ENCODE results near the gene EYS. TPM values are rescaled to one million over a fixed set of nuclear protein-coding genes. Genes with fewer than 3 reads are reported as not detected.

EYS gene
- polyA plus RNA-seq, 1 of the 3 experiments (the other 2 are of a cell fraction) = 0.05 TPM

GRCh38 chr6:65546894-65547293 lies 160.1 kb downstream of the EYS start:
- H2AFZ ChIP-seq (ENCODE audit: low read depth) = no peak overlapping the region
- no peak overlapping the region for H3K4me3 ChIP-seq (ENCODE audit: low read depth in 2 of 2, low read length in 1 of 2)
- TF ChIP-seq SMC3 (IDR thresholded peaks at IDR 0.05; ENCODE audit: low read depth, low read length) = no peak
- no peak for TF ChIP-seq REST (IDR thresholded peaks at IDR 0.05; ENCODE audit: low read depth, low read length)
- no peak for TF ChIP-seq JUND (IDR thresholded peaks at IDR 0.05)
- TF ChIP-seq RFX5 (IDR thresholded peaks at IDR 0.05; ENCODE audit: low read length) = no peak
- TF ChIP-seq YY1 (IDR thresholded peaks at IDR 0.05; ENCODE audit: low read depth) = no peak
- no peak for TF ChIP-seq GABPA (IDR thresholded peaks at IDR 0.05; ENCODE audit: low read depth)
- TF ChIP-seq SIN3A (IDR thresholded peaks at IDR 0.05; ENCODE audit: borderline replicate concordance, low read depth, low read length) = no peak
- TF ChIP-seq RXRA (IDR thresholded peaks at IDR 0.05; ENCODE audit: borderline replicate concordance, low read depth) = no peak
- TF ChIP-seq TEAD4 (IDR thresholded peaks at IDR 0.05; ENCODE audit: borderline replicate concordance, insufficient read depth) = no peak
- TF ChIP-seq RCOR1 (IDR thresholded peaks at IDR 0.05; ENCODE audit: low read length) = no peak
- no peak for TF ChIP-seq USF1 (IDR thresholded peaks at IDR 0.05; ENCODE audit: borderline replicate concordance, low read depth)
- TF ChIP-seq FOXJ3 (CRISPR knock-in tag; IDR thresholded peaks at IDR 0.05) = no peak
- no peak for TF ChIP-seq MXI1 (IDR thresholded peaks at IDR 0.05; ENCODE audit: low read depth, low read length)
- no peak for TF ChIP-seq MEF2A (IDR thresholded peaks at IDR 0.05; ENCODE audit: borderline replicate concordance, low read depth)
- no peak for TF ChIP-seq FOXM1 (IDR thresholded peaks at IDR 0.05; ENCODE audit: low read depth)
- no peak for TF ChIP-seq ZBTB33 (IDR thresholded peaks at IDR 0.05; ENCODE audit: borderline replicate concordance, low read depth)
- H3K36me3 ChIP-seq (replicated peaks in 1 of 2; ENCODE audit: control insufficient read depth in 1 of 2, insufficient read depth in 2 of 2, low read length in 1 of 2) = no peaks in the 10 kb centered on the region
- no peaks in the 10 kb centered on the region for H3K9me3 ChIP-seq
- no peaks in the 10 kb centered on the region for H3K9me2 ChIP-seq
- no peak overlapping the region for H3K27ac ChIP-seq (ENCODE audit: low read depth in 2 of 2, low read length in 1 of 2)
- H3K4me2 ChIP-seq = no peak overlapping the region
- H3K79me2 ChIP-seq (ENCODE audit: insufficient read depth) = no peaks in the 10 kb centered on the region
- no peak overlapping the region for H3K9ac ChIP-seq
- no peak for DNase-seq
- no peaks in the 10 kb centered on the region for H3K27me3 ChIP-seq (ENCODE audit: insufficient read depth)
- 57% methylated on average over 3 of the region's 3 CpGs for WGBS (ENCODE audit: low lambda C conversion rate)
- peaks cover 0 to 6% of the 10 kb centered on the region in 2 experiments; a peak in 1 of 4 replicates for H3K4me1 ChIP-seq (ENCODE audit: control insufficient read depth in 1 of 2, insufficient read depth in 2 of 2, low read depth in 1 of 2, low read length in 1 of 2)
- POLR2A ChIA-PET = no interaction called here
- CTCF ChIA-PET = no interaction called here
- no peaks in the 10 kb centered on the region for H3F3A ChIP-seq (replicated peaks; ENCODE audit: insufficient read depth)
- H4K20me1 ChIP-seq (ENCODE audit: insufficient read depth) = no peaks in the 10 kb centered on the region

All from SK-N-SH (cell line).